K562 (cell line): ENCODE data around the gene BTBD18. TPM values are rescaled to one million over a fixed set of nuclear protein-coding genes. Genes with fewer than 3 reads are reported as not detected.

Source experiments
- CHCHD3 ChIP-seq: fragments of 250-450 bp; sonication (Bioruptor Pico); IDR thresholded peaks from 2 replicates; pipeline ENCODE4 v2.1.2; 2022; ENCODE audit warnings: mild to moderate bottlenecking
- FOSL1 ChIP-seq: fragments of 200-800 bp; sonication (Bioruptor generic); conservative IDR thresholded peaks from 2 replicates; pipeline ENCODE4 v1.6.1; 2016; ENCODE audit warnings: missing genetic modification characterization, missing compliant biosample characterization
- GTF2F1 ChIP-seq: IDR thresholded peaks from 2 replicates; pipeline ENCODE4 v1.6.1; 2011; ENCODE audit warnings: low read depth, low read length, improper control_type of control experiment
- KDM1A ChIP-seq, 2 experiments: fragments of 450-650 bp; IDR thresholded peaks; 2 replicates each; pipeline ENCODE4 v1.6.1; 2016; ENCODE audit warnings: mild to moderate bottlenecking in 2 of 2
- KLF16 ChIP-seq: IDR thresholded peaks from 2 replicates; pipeline ENCODE4 v1.6.1; 2016; ENCODE audit warnings: antibody characterized with exemption
- POLR2AphosphoS5 ChIP-seq: IDR thresholded peaks from 2 replicates; pipeline ENCODE4 v1.6.1; 2011; ENCODE audit warnings: mild to moderate bottlenecking, low read depth, low read length, moderate library complexity; ENCODE audit not compliant: control insufficient read depth, insufficient read depth
- RBM34 ChIP-seq: fragments of 200-400 bp; formaldehyde crosslinking; IDR thresholded peaks from 2 replicates; pipeline ENCODE4 v1.6.1; 2018; ENCODE audit warnings: low read length, borderline replicate concordance; ENCODE audit not compliant: insufficient read depth
- YBX1 ChIP-seq: fragments of 450-650 bp; IDR thresholded peaks from 2 replicates; pipeline ENCODE4 v1.7.1; 2016; ENCODE audit warnings: mild to moderate bottlenecking
- ZNF274 ChIP-seq: IDR thresholded peaks from 2 replicates; pipeline ENCODE4 v1.6.1; 2011; ENCODE audit warnings: low read depth, mild to moderate bottlenecking, low read length, moderate library complexity, borderline replicate concordance
- ZNF384 ChIP-seq: IDR thresholded peaks from 2 replicates; pipeline ENCODE4 v1.6.1; 2012; ENCODE audit warnings: low read depth, low read length, improper control_type of control experiment
- polyA plus RNA-seq, 8 experiments: library from polyadenylated mRNA; depleted of rRNA in 4 of 8; stranded (reverse) in 5 of 8; unstranded in 3 of 8; fragments of >200 nt; fragmentation: Nextera tagmentation in 2 of 8; fragmentation: Illumina TruSeq in 1 of 8; extraction: Ambion mirVana in 2 of 8; extraction: Trizol in 1 of 8; gene quantifications; 2 replicates each; pipeline versions ENCODE4 v1.2.1 to v1.2.3, GENCODE V29; 2011 to 2014; ENCODE audit warnings: inconsistent platforms in 1 of 8, missing spikeins in 1 of 8
- total RNA-seq, 7 experiments: library from RNA; depleted of rRNA in 6 of 7; stranded (reverse); fragments of >200 nt in 6 of 7; fragmentation: Illumina TruSeq in 2 of 7; extraction: Trizol in 2 of 7; gene quantifications; 2 replicates each; pipeline versions ENCODE4 v1.2.1 to v1.2.3, GENCODE V29; 2011 to 2021; ENCODE audit warnings: low replicate concordance in 1 of 7
- TF ChIP-seq, protein P1 (sequence below): fragments of 250-450 bp; sonication (Bioruptor Pico); IDR thresholded peaks from 2 replicates; pipeline ENCODE4 v1.8.0; 2021; ENCODE audit warnings: mild to moderate bottlenecking, moderate library complexity
- TF ChIP-seq, protein P2 (sequence below), 2 experiments: fragments of 450-650 bp; conservative IDR thresholded peaks; 2 replicates each; pipeline ENCODE4 v1.6.1; 2017; ENCODE audit warnings: mild to moderate bottlenecking in 2 of 2, moderate library complexity in 2 of 2
- TF ChIP-seq, protein P3 (sequence below), 2 experiments: fragments of 450-650 bp; IDR thresholded peaks; 2 replicates each; pipeline ENCODE4 v1.6.1; 2018; ENCODE audit warnings: mild to moderate bottlenecking in 2 of 2, low read depth in 1 of 2; ENCODE audit not compliant: partially characterized antibody in 2 of 2
- TF ChIP-seq, protein P4 (sequence below): sonication (generic); formaldehyde crosslinking; IDR thresholded peaks from 2 replicates; pipeline ENCODE4 v1.8.0; 2023; ENCODE audit warnings: mild to moderate bottlenecking, missing genetic modification reagents

BTBD18 gene
- total and polyA plus RNA-seq, 9 of the 15 experiments (the other 6 are each of a cell fraction or from before 2014, with no cell fraction given): 0.06 TPM; not detected in 8

DNA sequence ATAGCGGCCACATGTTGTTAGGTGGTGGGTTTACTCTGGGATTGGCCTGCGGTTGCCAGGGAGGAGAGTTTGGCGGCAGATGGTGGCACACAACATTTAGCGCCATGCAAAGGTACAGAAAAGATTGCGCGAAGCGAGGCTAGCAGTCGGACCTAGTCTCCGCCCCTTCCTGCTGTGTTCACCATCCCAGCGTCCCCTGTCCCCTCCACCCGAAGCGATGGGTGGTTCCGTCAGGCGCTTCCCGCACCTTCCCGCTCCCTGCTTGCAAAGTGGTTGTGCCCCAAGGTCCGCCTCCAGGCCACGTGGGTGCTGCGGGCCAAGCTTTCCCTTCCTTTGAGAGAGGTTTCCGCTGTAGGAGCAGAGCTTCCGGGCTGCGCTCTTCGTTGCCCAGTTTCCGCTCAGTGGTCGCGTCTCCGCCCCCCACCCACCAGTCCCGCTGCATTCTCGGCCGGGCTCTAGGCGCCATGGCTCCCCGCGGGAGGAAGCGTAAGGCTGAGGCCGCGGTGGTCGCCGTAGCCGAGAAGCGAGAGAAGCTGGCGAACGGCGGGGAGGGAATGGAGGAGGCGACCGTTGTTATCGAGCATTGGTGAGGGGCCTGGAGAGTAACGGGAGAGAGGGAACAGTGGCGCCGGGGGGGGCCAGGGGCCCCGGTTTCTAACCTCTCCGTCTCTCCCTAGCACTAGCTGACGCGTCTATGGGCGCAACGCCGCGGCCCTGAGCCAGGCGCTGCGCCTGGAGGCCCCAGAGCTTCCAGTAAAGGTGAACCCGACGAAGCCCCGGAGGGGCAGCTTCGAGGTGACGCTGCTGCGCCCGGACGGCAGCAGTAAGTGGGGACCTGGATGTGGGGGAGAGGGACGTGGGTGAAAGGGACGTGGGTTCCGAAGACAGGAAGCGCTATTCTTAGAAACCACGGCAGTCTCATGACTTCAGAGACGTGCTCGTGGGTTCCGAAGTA is 10.2 kb downstream of the BTBD18 start, which contains the start of gene SELENOH (continued):
- TF ChIP-seq FOSL1 (tag) (peak; percentile 42; the same call in 1 of the 2 replicates), KLF16 (no peak), YBX1 (no peak), CHCHD3 (no peak; the same call in 1 of the 2 replicates), KDM1A (IDR thresholded peaks at IDR 0.05) (no peak), POLR2AphosphoS5 (peak; percentile 92), RBM34 (no peak), ZNF274 (no peak), GTF2F1 (peak; percentile 73; the same call in 1 of the 2 replicates), ZNF384 (peak; percentile 79)
- TF ChIP-seq, protein P1, sequence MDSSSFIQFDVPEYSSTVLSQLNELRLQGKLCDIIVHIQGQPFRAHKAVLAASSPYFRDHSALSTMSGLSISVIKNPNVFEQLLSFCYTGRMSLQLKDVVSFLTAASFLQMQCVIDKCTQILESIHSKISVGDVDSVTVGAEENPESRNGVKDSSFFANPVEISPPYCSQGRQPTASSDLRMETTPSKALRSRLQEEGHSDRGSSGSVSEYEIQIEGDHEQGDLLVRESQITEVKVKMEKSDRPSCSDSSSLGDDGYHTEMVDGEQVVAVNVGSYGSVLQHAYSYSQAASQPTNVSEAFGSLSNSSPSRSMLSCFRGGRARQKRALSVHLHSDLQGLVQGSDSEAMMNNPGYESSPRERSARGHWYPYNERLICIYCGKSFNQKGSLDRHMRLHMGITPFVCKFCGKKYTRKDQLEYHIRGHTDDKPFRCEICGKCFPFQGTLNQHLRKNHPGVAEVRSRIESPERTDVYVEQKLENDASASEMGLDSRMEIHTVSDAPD (CRISPR knock-in tag): no peak
- TF ChIP-seq, protein P2, sequence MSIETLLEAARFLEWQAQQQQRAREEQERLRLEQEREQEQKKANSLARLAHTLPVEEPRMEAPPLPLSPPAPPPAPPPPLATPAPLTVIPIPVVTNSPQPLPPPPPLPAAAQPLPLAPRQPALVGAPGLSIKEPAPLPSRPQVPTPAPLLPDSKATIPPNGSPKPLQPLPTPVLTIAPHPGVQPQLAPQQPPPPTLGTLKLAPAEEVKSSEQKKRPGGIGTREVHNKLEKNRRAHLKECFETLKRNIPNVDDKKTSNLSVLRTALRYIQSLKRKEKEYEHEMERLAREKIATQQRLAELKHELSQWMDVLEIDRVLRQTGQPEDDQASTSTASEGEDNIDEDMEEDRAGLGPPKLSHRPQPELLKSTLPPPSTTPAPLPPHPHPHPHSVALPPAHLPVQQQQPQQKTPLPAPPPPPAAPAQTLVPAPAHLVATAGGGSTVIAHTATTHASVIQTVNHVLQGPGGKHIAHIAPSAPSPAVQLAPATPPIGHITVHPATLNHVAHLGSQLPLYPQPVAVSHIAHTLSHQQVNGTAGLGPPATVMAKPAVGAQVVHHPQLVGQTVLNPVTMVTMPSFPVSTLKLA (conservative IDR thresholded peaks at IDR 0.05): peak; percentile 99
- TF ChIP-seq, protein P3, sequence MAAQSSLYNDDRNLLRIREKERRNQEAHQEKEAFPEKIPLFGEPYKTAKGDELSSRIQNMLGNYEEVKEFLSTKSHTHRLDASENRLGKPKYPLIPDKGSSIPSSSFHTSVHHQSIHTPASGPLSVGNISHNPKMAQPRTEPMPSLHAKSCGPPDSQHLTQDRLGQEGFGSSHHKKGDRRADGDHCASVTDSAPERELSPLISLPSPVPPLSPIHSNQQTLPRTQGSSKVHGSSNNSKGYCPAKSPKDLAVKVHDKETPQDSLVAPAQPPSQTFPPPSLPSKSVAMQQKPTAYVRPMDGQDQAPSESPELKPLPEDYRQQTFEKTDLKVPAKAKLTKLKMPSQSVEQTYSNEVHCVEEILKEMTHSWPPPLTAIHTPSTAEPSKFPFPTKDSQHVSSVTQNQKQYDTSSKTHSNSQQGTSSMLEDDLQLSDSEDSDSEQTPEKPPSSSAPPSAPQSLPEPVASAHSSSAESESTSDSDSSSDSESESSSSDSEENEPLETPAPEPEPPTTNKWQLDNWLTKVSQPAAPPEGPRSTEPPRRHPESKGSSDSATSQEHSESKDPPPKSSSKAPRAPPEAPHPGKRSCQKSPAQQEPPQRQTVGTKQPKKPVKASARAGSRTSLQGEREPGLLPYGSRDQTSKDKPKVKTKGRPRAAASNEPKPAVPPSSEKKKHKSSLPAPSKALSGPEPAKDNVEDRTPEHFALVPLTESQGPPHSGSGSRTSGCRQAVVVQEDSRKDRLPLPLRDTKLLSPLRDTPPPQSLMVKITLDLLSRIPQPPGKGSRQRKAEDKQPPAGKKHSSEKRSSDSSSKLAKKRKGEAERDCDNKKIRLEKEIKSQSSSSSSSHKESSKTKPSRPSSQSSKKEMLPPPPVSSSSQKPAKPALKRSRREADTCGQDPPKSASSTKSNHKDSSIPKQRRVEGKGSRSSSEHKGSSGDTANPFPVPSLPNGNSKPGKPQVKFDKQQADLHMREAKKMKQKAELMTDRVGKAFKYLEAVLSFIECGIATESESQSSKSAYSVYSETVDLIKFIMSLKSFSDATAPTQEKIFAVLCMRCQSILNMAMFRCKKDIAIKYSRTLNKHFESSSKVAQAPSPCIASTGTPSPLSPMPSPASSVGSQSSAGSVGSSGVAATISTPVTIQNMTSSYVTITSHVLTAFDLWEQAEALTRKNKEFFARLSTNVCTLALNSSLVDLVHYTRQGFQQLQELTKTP (IDR thresholded peaks at IDR 0.05; ENCODE audit: low read depth in 1 of 2, partially characterized antibody in 2 of 2): peak in 1 of 2 experiments; percentile 76
- TF ChIP-seq, protein P4, sequence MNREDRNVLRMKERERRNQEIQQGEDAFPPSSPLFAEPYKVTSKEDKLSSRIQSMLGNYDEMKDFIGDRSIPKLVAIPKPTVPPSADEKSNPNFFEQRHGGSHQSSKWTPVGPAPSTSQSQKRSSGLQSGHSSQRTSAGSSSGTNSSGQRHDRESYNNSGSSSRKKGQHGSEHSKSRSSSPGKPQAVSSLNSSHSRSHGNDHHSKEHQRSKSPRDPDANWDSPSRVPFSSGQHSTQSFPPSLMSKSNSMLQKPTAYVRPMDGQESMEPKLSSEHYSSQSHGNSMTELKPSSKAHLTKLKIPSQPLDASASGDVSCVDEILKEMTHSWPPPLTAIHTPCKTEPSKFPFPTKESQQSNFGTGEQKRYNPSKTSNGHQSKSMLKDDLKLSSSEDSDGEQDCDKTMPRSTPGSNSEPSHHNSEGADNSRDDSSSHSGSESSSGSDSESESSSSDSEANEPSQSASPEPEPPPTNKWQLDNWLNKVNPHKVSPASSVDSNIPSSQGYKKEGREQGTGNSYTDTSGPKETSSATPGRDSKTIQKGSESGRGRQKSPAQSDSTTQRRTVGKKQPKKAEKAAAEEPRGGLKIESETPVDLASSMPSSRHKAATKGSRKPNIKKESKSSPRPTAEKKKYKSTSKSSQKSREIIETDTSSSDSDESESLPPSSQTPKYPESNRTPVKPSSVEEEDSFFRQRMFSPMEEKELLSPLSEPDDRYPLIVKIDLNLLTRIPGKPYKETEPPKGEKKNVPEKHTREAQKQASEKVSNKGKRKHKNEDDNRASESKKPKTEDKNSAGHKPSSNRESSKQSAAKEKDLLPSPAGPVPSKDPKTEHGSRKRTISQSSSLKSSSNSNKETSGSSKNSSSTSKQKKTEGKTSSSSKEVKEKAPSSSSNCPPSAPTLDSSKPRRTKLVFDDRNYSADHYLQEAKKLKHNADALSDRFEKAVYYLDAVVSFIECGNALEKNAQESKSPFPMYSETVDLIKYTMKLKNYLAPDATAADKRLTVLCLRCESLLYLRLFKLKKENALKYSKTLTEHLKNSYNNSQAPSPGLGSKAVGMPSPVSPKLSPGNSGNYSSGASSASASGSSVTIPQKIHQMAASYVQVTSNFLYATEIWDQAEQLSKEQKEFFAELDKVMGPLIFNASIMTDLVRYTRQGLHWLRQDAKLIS (CRISPR knock-in tag): peak; percentile 62; the same call in 1 of the 2 replicates
